Mammary epithelial cell (primary cell): ENCODE measurements around the gene ATP12A.

Experiments
- EZH2 ChIP-seq: IDR thresholded peaks from 2 replicates; pipeline ENCODE4 v1.6.1; 2012; ENCODE audit warnings: low read length, inconsistent platforms, borderline replicate concordance
- TF ChIP-seq, protein P1 (sequence below), 2 donors: IDR thresholded peaks in 1 of 2; conservative IDR thresholded peaks in 1 of 2; 2 replicates each; pipeline ENCODE4 v1.5.1; 2011 to 2012; ENCODE audit warnings: inconsistent platforms in 2 of 2, low read length in 2 of 2, mild to moderate bottlenecking in 2 of 2, control low read depth in 1 of 2, low read depth in 1 of 2; ENCODE audit not compliant: insufficient read depth in 1 of 2; ENCODE audit errors: extremely low read depth in 1 of 2

DNA sequence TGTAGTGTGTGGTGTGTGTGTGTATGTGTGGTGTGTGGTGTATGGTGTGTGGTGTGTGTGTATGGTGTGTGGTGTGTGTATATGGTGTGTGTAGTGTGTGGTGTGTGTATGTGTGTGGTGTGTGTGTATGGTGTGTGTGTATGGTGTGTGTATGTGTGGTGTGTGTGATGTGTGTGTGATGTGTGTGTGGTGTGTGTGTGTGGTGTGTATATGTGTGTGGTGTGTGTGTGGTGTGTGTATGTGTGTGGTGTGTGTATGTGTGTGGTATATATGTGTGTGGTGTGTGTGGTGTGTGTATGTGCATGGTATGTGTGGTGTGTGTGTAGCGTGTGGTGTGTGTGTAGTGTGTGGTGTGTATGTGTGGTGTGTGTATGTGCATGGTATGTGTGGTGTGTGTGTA, 1.7 kb downstream of the ATP12A start:
- TF ChIP-seq, protein P1, sequence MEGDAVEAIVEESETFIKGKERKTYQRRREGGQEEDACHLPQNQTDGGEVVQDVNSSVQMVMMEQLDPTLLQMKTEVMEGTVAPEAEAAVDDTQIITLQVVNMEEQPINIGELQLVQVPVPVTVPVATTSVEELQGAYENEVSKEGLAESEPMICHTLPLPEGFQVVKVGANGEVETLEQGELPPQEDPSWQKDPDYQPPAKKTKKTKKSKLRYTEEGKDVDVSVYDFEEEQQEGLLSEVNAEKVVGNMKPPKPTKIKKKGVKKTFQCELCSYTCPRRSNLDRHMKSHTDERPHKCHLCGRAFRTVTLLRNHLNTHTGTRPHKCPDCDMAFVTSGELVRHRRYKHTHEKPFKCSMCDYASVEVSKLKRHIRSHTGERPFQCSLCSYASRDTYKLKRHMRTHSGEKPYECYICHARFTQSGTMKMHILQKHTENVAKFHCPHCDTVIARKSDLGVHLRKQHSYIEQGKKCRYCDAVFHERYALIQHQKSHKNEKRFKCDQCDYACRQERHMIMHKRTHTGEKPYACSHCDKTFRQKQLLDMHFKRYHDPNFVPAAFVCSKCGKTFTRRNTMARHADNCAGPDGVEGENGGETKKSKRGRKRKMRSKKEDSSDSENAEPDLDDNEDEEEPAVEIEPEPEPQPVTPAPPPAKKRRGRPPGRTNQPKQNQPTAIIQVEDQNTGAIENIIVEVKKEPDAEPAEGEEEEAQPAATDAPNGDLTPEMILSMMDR (conservative IDR thresholded peaks at IDR 0.05 in 1 of 2, IDR thresholded peaks at IDR 0.05 in 1 of 2; ENCODE audit: extremely low read depth in 1 of 2, insufficient read depth in 1 of 2, low read depth in 1 of 2, low read length in 2 of 2) = no peak
- TF ChIP-seq EZH2 = no peak
